ENCODE measurements around the gene SMARCA1. TPM values are rescaled to one million over a fixed set of nuclear protein-coding genes. Genes with fewer than 3 reads are reported as not detected.

Gene SMARCA1
- total RNA-seq, 4 donors from 2014 or later = 35.4 to 114 (median 43.1) TPM

DNA sequence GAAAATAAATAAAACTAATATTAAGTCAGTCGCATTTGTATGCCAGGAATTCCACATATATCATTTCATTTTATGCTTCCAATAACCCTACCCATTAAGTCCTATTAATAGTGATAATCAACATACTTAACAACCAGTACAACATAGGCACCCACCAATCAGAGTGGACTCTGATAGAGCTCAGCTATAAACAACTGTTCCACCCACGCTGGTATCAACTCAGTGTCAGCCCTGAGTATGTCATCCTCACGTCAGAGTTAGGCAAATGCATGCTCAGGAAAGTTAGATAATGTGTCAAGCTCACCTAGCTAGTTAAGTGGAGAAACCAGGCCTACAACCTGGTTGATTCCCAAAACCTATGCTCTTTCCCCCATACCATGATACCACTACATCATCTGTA lies 89.3 kb downstream of the SMARCA1 start:
- Histone ChIP-seq H3K27me3 (no peaks in the 10 kb centered on the region), H3K4me1 (no peaks in the 10 kb centered on the region), H3K4me3 (no peak overlapping the region), H3K9me3 (no peaks in the 10 kb centered on the region), H3K27ac (no peak overlapping the region), H3K36me3 (no peaks in the 10 kb centered on the region)
- intact Hi-C loops (cut with DNase I; ENCODE audit: low total_unique reads) = no loop called here
- DNase-seq = no peak
- no peak for TF ChIP-seq POLR2A (IDR thresholded peaks at IDR 0.05)
- TF ChIP-seq, protein P1, sequence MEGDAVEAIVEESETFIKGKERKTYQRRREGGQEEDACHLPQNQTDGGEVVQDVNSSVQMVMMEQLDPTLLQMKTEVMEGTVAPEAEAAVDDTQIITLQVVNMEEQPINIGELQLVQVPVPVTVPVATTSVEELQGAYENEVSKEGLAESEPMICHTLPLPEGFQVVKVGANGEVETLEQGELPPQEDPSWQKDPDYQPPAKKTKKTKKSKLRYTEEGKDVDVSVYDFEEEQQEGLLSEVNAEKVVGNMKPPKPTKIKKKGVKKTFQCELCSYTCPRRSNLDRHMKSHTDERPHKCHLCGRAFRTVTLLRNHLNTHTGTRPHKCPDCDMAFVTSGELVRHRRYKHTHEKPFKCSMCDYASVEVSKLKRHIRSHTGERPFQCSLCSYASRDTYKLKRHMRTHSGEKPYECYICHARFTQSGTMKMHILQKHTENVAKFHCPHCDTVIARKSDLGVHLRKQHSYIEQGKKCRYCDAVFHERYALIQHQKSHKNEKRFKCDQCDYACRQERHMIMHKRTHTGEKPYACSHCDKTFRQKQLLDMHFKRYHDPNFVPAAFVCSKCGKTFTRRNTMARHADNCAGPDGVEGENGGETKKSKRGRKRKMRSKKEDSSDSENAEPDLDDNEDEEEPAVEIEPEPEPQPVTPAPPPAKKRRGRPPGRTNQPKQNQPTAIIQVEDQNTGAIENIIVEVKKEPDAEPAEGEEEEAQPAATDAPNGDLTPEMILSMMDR (IDR thresholded peaks at IDR 0.05) = no peak

GRCh38 chrX:129433461-129433860 lies 89.8 kb downstream of the SMARCA1 start:
- Histone ChIP-seq H3K36me3 (no peaks in the 10 kb centered on the region), H3K4me1 (no peaks in the 10 kb centered on the region), H3K4me3 (no peak overlapping the region), H3K27me3 (no peaks in the 10 kb centered on the region), H3K9me3 (no peaks in the 10 kb centered on the region), H3K27ac (no peak overlapping the region)
- no peak for DNase-seq
- intact Hi-C loops (cut with DNase I; ENCODE audit: low total_unique reads) = no loop called here
- TF ChIP-seq POLR2A (IDR thresholded peaks at IDR 0.05) = no peak
- TF ChIP-seq, protein P1 (IDR thresholded peaks at IDR 0.05) = no peak

DNA sequence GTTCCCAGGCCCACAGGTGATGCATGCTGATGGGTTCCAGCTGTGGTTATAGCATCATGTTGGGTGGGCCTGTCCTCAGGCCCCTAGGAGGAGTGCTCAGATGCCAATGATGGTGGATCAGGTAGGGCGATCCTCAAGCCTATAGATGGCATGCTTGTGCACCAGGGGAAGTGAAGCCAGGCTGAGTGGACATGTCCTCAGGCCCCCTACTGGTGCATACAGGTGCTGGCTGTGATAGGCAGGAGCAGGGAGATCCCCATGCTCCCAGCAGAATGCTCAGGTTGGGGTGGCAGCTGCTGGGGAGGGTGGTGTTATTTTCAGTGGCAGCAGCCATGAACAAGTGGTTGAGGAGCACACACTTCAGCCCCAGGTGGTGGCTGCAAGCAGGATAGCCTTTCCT lies 96.0 kb downstream of the SMARCA1 start:
- intact Hi-C loops (cut with DNase I; ENCODE audit: low total_unique reads) = no loop called here

DNA sequence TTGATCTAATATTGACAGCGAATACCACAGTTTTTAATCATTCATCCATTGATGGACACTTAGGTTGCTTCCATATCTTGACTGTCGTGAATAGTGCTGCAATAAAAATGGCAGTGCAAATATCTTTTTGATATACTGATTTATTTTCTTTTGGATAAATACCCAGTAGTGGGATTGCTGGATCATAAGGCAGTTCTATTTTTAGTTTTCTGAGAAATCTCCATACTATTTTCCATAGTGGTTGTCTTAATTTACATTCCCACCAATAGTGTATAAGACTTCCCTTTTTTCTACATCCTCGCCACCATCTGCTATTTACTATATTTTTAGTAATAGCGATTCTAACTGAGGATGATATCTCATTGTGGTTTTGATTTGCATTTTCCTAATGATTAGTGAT lies 100.1 kb downstream of the SMARCA1 start:
- H3K4me3 ChIP-seq = no peak overlapping the region
- no peaks in the 10 kb centered on the region for H3K36me3 ChIP-seq
- no peak overlapping the region for H3K27ac ChIP-seq
- no peaks in the 10 kb centered on the region for H3K27me3 ChIP-seq
- DNase-seq = no peak
- H3K9me3 ChIP-seq = peaks cover 0 to 4% of the 10 kb centered on the region in 2 donors
- no peaks in the 10 kb centered on the region for H3K4me1 ChIP-seq
- TF ChIP-seq, protein P1 (IDR thresholded peaks at IDR 0.05) = no peak
- no peak for TF ChIP-seq POLR2A (IDR thresholded peaks at IDR 0.05)
- intact Hi-C loops (cut with DNase I; ENCODE audit: low total_unique reads) = no loop called here

More for the DNA sequence above, 96.0 kb downstream of the SMARCA1 start:
- Histone ChIP-seq H3K36me3 (no peaks in the 10 kb centered on the region), H3K4me3 (no peak overlapping the region), H3K4me1 (no peaks in the 10 kb centered on the region), H3K9me3 (peaks cover 0 to 4% of the 10 kb centered on the region in 2 donors), H3K27me3 (no peaks in the 10 kb centered on the region), H3K27ac (no peak overlapping the region)
- no peak for DNase-seq
- TF ChIP-seq, protein P1 (IDR thresholded peaks at IDR 0.05) = no peak
- TF ChIP-seq POLR2A (IDR thresholded peaks at IDR 0.05) = no peak

- Histone ChIP-seq H3K9me3 (no peaks in the 10 kb centered on the region), H3K36me3 (no peaks in the 10 kb centered on the region), H3K27me3 (no peaks in the 10 kb centered on the region), H3K4me3 (no peak overlapping the region), H3K27ac (no peak overlapping the region), H3K4me1 (no peaks in the 10 kb centered on the region)
- TF ChIP-seq, protein P1 (IDR thresholded peaks at IDR 0.05) = no peak
- no peak for TF ChIP-seq POLR2A (IDR thresholded peaks at IDR 0.05)
- intact Hi-C loops (cut with DNase I; ENCODE audit: low total_unique reads) = no loop called here
- DNase-seq = no peak
Measured at GRCh38 chrX:129404670-129405008, 118.7 kb downstream of the SMARCA1 start.

Measured in uterus (tissue), 4 donors.